Lung (tissue), 12 donors: ENCODE results near the gene PRM2. TPM values are rescaled to one million over a fixed set of nuclear protein-coding genes. Genes with fewer than 3 reads are reported as not detected.

ENCODE experiments used
- ATAC-seq: fragments of 200-7000 bp; cut with Tn5 transposase; one replicate; pipeline ENCODE4 v1.9.1; 2020; ENCODE audit warnings: moderate number of reproducible peaks; ENCODE audit not compliant: insufficient read depth, low FRiP score
- DNase-seq, 3 donors: peaks; one replicate each; pipeline ENCODE4 v3.0.0-alpha.2; 2013 to 2017
- H3K27ac ChIP-seq, 2 donors: one replicate each; pipeline ENCODE4 v1.5.1; 2013; ENCODE audit warnings: mild to moderate bottlenecking in 2 of 2, moderate library complexity in 2 of 2, control low read depth in 1 of 2, inconsistent platforms in 1 of 2, low read depth in 1 of 2, low read length in 1 of 2
- H3K27me3 ChIP-seq, 3 donors: one replicate each; pipeline ENCODE4 v1.5.1; 2013; ENCODE audit warnings: low read length in 2 of 3; ENCODE audit not compliant: control insufficient read depth in 3 of 3, insufficient read depth in 3 of 3
- H3K36me3 ChIP-seq, 4 donors: one replicate each; pipeline ENCODE4 v1.5.1; 2013; ENCODE audit warnings: low read length in 4 of 4, mild to moderate bottlenecking in 1 of 4, moderate library complexity in 1 of 4; ENCODE audit not compliant: control insufficient read depth in 4 of 4, insufficient read depth in 4 of 4
- H3K4me1 ChIP-seq, 5 donors: one replicate each; pipeline ENCODE4 v1.5.1; 2013; ENCODE audit warnings: low read length in 5 of 5, mild to moderate bottlenecking in 2 of 5, moderate library complexity in 1 of 5; ENCODE audit not compliant: control insufficient read depth in 5 of 5, insufficient read depth in 5 of 5
- H3K4me3 ChIP-seq: one replicate; pipeline ENCODE4 v1.5.1; 2013; ENCODE audit warnings: mild to moderate bottlenecking, control low read depth, moderate library complexity
- H3K9ac ChIP-seq, 2 donors: one replicate each; pipeline ENCODE4 v1.5.1; 2013; ENCODE audit warnings: low read length in 2 of 2, control low read depth in 1 of 2; ENCODE audit not compliant: insufficient read depth in 1 of 2
- H3K9me3 ChIP-seq, 4 donors: one replicate each; pipeline ENCODE4 v1.5.1; 2013; ENCODE audit warnings: low read length in 3 of 4, mild to moderate bottlenecking in 1 of 4, moderate library complexity in 1 of 4; ENCODE audit not compliant: control insufficient read depth in 4 of 4, insufficient read depth in 3 of 4
- WGBS, 2 donors: extraction: QIAGEN DNeasy Blood & Tissue Kit; methylation state at CpG; one replicate each; pipeline ENCODE4 v1.1.7; 2013; 5-methylcytosine and 5-hydroxymethylcytosine counted together
- polyA plus RNA-seq, 2 donors: library from polyadenylated mRNA; stranded (reverse); fragments of 200-250 nt; gene quantifications; one replicate each; pipeline ENCODE4 v1.2.1, GENCODE V29; 2013
- total RNA-seq, 2 donors: library from RNA; depleted of rRNA in 1 of 2; stranded (reverse); fragments of >200 nt in 1 of 2; gene quantifications; one replicate each; pipeline ENCODE4 v1.2.1, GENCODE V29; 2014 to 2021
- TF ChIP-seq, protein P1 (sequence below): IDR thresholded peaks from 2 replicates; pipeline ENCODE4 v1.5.1; 2012; ENCODE audit warnings: mild to moderate bottlenecking; ENCODE audit errors: control extremely low read depth, extremely low read depth
- donor health status: control.
- donor health status: control.
- donor health status: Bipolar disorder and iron deficiency.
- donor health status: healthy.
- donor health status: DM: yes; HTN: yes; CAD: no.

PRM2 gene
- total and polyA plus RNA-seq, 4 donors = not detected

DNA sequence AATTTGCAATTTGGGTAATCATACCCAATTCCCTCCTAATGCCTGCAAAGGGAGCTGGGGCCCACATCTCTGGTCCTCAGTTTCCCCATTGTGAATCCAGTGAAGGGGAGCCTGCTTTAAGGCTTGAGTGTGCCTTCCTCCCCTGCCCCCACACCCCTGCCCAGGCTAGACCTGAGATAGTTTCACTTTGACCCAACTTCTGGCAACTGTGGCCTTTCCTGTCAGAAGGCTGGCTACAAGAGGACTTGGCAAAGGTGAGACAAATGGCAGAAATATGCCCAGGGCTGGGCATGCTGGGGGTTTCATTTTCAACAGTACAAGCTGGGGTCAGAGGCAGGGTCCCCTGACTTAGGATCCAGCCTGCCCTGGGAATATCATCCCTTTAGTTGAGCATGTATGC is 30.3 kb downstream of the PRM2 start:
- H3K9ac ChIP-seq = no peak overlapping the region
- no peak overlapping the region for H3K27ac ChIP-seq
- H3K4me3 ChIP-seq = no peak overlapping the region
- no peaks in the 10 kb centered on the region for H3K4me1 ChIP-seq
- no peak for ATAC-seq
- DNase-seq = no peak
- peaks cover 0 to 3% (median 0%) of the 10 kb centered on the region in 4 donors for H3K36me3 ChIP-seq
- TF ChIP-seq, protein P1, sequence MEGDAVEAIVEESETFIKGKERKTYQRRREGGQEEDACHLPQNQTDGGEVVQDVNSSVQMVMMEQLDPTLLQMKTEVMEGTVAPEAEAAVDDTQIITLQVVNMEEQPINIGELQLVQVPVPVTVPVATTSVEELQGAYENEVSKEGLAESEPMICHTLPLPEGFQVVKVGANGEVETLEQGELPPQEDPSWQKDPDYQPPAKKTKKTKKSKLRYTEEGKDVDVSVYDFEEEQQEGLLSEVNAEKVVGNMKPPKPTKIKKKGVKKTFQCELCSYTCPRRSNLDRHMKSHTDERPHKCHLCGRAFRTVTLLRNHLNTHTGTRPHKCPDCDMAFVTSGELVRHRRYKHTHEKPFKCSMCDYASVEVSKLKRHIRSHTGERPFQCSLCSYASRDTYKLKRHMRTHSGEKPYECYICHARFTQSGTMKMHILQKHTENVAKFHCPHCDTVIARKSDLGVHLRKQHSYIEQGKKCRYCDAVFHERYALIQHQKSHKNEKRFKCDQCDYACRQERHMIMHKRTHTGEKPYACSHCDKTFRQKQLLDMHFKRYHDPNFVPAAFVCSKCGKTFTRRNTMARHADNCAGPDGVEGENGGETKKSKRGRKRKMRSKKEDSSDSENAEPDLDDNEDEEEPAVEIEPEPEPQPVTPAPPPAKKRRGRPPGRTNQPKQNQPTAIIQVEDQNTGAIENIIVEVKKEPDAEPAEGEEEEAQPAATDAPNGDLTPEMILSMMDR = no peak
- H3K9me3 ChIP-seq = no peaks in the 10 kb centered on the region
- no peaks in the 10 kb centered on the region for H3K27me3 ChIP-seq

DNA sequence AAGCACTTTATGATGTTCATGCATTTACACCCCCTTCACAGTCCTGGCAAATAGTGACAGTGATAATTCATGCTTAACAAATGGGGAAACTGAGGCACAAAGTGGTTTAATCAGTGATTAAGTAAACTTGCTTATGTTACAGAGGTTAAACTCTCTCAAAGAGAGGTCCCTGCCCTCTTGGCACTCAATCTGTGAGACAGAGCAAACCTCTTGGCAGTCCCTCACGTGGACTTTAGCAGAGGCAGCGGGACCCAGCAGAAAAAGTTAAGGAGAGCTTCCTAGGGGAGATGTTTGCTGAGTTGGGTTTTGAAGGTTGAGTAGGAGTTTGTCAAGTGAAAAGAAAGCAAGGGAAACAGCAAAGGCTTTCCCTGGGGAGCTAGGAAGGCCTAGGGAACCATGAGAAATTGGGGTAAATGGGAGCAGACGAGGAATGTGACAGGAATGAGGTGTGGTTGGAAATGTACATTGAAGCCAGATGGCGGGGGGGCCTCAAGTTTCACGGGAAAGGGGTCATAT is 31.0 kb downstream of the PRM2 start:
- TF ChIP-seq, protein P1 = no peak
- WGBS, 2 donors = 89 to 90% methylated on average over 5 of the region's 5 CpGs
- Histone ChIP-seq H3K27me3 (no peaks in the 10 kb centered on the region), H3K9ac (no peak overlapping the region), H3K9me3 (no peaks in the 10 kb centered on the region), H3K27ac (no peak overlapping the region), H3K36me3 (peaks cover 0 to 3% (median 0%) of the 10 kb centered on the region in 4 donors), H3K4me1 (no peaks in the 10 kb centered on the region), H3K4me3 (no peak overlapping the region)
- no peak for DNase-seq
- no peak for ATAC-seq

DNA sequence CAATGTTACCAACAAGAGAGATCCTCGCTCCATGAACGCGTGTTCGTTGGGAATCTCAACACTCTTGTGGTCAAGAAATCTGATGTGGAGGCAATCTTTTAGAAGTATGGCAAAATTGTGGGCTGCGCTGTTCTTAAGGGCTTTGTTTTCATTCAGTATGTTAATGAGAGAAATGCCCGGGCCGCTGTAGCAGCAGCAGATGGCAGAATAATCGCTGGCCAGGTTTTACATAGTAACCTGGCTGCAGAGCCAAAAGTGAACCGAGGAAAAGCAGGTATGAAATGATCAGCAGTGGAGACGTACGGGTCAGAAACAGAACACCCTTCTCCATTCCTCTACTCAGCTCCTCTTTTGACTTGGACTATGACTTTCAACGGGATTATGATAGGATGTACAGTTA is 33.6 kb downstream of the PRM2 start:
- TF ChIP-seq, protein P1 = no peak
- H3K9me3 ChIP-seq = no peaks in the 10 kb centered on the region
- 83 to 90% methylated on average over 12 of the region's 12 CpGs for WGBS, 2 donors
- no peaks in the 10 kb centered on the region for H3K27me3 ChIP-seq
- no peak for DNase-seq
- no peaks in the 10 kb centered on the region for H3K4me1 ChIP-seq
- no peaks in the 10 kb centered on the region for H3K36me3 ChIP-seq
- ATAC-seq = no peak
- no peak overlapping the region for H3K4me3 ChIP-seq
- H3K9ac ChIP-seq = no peak overlapping the region
- no peak overlapping the region for H3K27ac ChIP-seq
